ENCODE measurements around the gene RPRD1A.

DNA sequence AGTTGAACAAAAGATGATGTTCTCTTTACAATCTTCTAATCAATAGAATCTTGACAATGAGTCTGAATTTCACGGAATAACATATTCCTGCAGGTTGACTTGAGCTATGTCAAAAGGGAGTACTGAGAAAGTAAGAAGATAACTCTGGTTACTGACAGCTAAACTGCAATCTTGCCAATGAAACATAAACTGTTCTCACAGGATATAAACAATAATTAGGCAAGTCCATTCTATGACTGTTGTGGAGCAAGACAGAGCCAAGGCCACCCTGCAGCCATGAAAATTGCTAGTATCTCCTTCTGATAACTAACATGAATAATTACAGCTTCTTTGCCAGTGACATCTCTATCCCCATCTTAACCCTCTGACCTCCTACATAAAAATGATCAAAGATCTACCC is 6.3 kb upstream of the RPRD1A start:
- TF ChIP-seq, protein P1, sequence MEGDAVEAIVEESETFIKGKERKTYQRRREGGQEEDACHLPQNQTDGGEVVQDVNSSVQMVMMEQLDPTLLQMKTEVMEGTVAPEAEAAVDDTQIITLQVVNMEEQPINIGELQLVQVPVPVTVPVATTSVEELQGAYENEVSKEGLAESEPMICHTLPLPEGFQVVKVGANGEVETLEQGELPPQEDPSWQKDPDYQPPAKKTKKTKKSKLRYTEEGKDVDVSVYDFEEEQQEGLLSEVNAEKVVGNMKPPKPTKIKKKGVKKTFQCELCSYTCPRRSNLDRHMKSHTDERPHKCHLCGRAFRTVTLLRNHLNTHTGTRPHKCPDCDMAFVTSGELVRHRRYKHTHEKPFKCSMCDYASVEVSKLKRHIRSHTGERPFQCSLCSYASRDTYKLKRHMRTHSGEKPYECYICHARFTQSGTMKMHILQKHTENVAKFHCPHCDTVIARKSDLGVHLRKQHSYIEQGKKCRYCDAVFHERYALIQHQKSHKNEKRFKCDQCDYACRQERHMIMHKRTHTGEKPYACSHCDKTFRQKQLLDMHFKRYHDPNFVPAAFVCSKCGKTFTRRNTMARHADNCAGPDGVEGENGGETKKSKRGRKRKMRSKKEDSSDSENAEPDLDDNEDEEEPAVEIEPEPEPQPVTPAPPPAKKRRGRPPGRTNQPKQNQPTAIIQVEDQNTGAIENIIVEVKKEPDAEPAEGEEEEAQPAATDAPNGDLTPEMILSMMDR (IDR thresholded peaks at IDR 0.05; ENCODE audit: insufficient read depth, low read length), result no peak
- TF ChIP-seq POLR2AphosphoS5 (IDR thresholded peaks at IDR 0.05; ENCODE audit: low read depth) (no peak), SPI1 (IDR thresholded peaks at IDR 0.05; ENCODE audit: borderline replicate concordance, low read depth) (no peak)
- TF ChIP-seq, protein P2, sequence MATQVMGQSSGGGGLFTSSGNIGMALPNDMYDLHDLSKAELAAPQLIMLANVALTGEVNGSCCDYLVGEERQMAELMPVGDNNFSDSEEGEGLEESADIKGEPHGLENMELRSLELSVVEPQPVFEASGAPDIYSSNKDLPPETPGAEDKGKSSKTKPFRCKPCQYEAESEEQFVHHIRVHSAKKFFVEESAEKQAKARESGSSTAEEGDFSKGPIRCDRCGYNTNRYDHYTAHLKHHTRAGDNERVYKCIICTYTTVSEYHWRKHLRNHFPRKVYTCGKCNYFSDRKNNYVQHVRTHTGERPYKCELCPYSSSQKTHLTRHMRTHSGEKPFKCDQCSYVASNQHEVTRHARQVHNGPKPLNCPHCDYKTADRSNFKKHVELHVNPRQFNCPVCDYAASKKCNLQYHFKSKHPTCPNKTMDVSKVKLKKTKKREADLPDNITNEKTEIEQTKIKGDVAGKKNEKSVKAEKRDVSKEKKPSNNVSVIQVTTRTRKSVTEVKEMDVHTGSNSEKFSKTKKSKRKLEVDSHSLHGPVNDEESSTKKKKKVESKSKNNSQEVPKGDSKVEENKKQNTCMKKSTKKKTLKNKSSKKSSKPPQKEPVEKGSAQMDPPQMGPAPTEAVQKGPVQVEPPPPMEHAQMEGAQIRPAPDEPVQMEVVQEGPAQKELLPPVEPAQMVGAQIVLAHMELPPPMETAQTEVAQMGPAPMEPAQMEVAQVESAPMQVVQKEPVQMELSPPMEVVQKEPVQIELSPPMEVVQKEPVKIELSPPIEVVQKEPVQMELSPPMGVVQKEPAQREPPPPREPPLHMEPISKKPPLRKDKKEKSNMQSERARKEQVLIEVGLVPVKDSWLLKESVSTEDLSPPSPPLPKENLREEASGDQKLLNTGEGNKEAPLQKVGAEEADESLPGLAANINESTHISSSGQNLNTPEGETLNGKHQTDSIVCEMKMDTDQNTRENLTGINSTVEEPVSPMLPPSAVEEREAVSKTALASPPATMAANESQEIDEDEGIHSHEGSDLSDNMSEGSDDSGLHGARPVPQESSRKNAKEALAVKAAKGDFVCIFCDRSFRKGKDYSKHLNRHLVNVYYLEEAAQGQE (IDR thresholded peaks at IDR 0.05; ENCODE audit: insufficient replicate concordance, low read depth), result no peak

Data from HL-60 (cell line).